ENCODE measurements around the gene CHRD.
"Not testable (repeated sequence)": the region's sequence is repeated elsewhere in the genome, so short reads cannot be mapped to it uniquely, and the experiment has no call there.

The CHRD gene

DNA sequence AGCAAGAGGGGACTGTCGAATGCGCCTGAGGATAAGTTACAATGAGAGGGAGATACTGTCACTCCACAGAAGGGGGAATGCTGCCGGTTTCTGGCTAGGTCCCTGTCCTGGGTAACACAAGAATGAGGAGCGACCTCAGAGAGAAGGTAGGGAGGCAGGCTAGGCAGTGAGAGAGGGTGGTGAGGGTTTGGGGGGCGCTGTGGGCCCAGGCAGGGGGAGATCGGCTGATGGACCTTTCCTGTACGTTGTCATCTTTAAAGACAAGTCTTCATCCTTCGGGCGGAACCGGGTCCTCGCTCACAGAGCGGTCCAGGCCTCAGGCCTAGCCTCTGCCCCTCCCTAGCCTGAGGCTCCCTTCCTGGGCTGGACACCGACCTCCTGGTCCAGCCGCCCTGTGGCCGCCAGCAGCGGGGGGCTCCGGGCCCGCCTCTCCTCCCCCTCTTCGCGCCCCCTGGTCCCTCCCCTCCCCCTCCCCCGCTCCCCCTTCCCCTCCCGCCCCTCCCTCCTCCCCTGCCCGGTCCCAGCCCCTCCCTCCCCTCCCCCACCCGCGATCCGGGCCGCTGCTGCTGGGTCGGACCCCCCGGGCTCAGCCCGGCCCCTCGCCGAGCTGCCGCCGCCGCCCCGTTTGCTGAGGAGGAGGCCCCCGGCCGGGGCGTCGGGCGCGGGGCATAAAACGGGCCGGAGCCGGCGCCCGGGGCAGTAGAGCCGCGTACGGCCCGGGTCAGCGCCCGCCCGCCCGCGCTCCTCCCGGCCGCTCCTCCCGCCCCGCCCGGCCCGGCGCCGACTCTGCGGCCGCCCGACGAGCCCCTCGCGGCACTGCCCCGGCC is at the start of gene CHRD:
Gene CHRD (plus strand): TSS at position 697 of the 827 bp plus-strand sequence. CDS start 265 bp downstream, outside the sequence.
- no peak for DNase-seq (ENCODE audit: low spot score)

DNA sequence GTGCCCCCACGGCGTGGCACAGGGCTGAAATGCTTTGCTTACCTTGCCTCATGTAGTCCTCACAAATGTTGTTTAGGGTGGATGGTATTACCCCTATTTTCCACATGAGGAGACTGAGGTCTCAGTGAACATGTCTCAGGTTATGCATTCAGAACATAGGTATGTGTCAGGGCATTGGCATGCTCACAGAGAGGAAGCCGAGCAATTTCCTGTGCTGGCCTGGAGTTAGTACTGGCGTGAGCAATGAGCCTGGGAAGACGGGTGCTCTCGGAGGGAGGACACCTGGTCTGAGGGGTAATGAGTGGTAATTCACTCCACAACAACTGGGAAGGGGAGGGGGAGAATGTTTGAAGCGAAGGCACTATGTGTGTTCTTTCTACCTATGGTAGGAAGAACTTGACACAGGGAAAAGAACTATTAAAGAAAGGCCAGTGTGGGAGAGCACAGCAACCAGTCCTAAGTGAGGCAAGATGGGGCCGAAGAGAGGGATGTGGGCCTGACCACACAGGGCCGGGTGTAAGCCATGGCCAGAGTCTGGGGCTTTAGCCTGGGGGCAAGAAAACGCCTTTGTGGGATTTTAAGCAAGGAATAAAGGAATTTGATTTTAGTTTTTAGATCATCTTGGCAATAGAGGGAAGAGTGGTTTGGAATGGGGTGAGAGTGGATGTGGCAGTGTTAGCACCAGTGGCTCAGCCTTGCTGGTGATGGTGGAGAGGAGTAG is 47.3 kb upstream of the CHRD start:
- DNase-seq (ENCODE audit: low spot score): no peak

DNA sequence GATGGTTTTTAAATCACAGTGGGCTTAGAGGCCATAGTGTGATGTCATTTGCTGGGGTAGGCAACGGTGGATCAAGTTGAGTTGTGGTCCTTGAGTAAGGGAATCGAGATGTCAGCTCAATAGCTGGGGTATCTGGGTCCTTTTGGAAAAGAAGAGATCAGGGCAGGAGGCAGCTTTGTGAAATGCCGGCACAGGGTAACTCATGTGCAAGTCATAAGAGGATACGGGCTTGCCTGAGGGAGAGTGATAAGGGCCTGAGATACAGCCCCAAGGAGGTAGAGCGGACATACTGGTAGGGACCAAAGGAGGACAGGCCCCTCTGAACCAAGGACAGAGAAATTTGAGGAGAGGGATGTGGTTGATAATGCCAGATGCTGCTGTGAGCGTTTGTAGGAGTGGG is 46.7 kb upstream of the CHRD start:
- DNase-seq (ENCODE audit: low spot score): no peak

DNA sequence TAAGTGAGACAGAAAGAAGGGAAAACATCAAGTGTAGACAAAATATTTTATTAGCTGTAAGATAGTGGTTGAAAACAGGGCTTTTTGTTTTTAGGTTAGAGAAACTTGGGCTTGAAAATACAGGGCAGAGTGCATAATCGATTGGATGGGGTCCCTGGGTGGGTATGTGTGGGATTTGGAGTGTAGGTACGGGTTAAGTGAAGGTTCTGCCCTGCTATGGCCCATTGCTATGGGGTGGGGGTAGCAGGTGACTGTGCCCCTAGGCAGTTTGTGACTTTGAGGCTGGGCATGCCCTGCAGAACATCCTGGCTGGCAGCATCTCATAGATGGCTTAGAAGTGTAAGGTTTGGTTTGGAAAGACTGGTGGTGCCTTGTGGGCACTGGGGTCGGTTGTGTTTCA is 46.2 kb upstream of the CHRD start:
- no peak for DNase-seq (ENCODE audit: low spot score)

DNA sequence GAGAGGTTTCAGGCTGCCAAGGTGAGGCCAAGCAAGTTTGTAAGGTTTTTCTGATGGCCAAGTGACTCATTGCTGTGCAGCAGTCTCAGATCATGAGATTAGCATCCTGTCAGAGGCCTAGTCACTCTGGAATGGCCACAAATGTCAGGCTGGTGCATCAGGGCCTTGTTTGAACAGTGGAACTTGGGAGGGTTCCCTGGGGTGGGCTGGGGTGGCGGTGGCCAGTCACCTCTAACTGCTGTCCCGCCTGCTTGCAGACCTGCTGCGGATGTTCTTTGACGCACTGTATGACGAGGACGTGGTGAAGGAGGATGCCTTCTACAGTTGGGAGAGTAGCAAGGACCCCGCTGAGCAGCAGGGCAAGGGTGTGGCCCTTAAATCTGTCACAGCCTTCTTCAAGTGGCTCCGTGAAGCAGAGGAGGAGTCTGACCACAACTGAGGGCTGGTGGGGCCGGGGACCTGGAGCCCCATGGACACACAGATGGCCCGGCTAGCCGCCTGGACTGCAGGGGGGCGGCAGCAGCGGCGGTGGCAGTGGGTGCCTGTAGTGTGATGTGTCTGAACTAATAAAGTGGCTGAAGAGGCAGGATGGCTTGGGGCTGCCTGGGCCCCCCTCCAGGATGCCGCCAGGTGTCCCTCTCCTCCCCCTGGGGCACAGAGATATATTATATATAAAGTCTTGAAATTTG is 45.2 kb upstream of the CHRD start:
- peak; percentile 39 for DNase-seq (ENCODE audit: low spot score)

DNA sequence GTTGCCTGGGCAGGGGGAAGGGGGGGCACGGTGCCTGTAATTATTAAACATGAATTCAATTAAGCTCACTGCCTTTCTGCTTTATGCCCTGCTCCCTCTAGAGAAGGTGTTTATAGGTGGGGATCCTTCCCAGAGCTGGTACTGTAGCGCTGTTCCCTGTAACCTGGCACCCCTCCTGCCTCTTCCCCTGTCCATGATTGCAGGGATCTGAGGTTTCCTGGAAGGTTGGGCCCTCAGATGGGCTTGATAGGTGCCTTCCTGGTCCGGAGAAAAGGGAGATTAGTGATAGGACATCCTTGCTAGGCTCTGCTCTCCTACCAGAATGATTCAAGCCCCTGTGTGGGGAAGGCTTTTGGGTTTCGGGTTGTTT is 44.6 kb upstream of the CHRD start:
- no peak for DNase-seq (ENCODE audit: low spot score)

DNA sequence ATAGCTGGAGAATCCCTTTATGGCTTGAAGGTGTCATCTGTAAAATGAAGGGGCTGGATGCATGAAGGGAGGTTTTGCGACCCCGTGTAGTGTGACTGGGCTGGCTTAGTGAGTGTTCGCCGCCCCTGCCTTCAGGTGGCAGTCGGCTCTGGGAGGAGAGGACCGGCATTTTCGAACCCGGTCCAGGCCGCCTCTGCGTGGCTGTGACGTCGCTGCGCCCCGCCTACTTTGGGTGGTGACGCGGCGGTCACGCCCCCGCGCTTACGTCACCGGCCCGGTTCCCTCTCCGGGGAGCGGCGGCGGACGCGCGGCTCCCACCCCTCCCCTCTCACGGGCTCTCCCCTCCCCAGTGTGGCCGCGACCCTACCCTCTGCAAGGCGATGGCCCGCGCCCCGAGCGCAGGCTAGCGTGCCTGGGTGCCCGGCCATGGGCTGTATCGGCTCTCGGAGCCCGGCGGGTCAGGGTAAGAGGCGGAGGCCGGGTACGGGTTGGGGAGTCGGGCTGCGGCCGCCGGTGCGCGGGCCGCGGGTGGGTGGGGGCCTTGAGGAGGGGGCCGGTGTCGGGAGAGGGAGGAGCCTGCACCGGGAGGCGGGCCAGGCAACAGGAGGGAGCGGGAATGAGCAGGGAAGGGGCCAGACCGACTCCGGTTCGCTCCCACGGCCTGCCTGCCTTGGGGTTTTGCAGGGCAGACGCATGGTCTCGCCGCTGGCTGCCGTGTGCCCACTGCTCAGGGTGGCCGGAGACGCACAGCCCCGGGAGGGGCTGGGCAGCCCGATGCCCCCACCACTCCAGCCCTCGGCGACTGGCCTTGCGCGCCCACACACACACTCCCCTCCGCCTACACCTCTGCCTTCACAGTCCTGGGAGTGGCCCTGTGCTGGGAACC is 44.0 kb upstream of the CHRD start:
- DNase-seq (ENCODE audit: low spot score): peak; percentile 86

DNA sequence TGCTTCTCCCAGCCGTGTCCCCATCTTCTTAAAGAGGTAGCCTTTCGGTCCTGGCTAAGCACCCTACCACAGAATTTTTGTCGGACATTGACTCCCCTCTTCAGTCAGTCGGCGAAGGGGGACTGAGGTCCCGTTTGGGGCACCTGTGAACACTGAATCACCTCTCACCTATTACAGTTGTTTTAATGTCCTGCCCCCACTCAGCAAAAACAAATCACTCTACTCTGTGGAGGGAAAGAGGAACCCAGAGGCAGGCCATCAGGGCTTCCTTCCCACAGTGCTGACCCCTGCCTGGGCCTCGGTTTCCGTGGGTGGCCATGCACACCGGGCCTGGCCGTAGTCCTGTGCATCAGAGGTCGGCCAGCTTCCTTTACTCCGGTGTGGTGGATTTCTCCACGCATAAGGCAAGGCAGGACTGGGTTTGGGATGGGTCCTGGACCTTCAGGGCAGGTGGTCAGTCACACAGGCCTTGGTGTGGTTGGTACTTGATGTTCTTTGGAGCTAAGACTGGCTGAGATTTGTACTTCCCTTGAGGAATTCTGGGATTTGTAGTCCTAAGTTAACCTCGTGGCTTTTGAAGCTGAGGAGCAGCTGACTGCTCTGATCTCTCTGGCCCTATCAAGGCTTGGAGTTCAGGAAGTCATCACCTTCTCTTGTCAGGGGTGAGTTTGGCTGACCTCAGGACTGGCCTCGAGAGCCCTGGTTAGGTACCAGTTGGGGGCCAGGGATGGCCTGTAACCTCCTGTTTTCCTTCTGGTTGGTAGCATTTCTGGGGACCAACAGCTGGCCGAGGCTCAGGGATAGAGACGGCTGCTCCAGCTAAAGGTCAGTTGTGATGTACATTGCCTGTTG is 43.1 kb upstream of the CHRD start:
- peak; percentile 22 for DNase-seq (ENCODE audit: low spot score)

DNA sequence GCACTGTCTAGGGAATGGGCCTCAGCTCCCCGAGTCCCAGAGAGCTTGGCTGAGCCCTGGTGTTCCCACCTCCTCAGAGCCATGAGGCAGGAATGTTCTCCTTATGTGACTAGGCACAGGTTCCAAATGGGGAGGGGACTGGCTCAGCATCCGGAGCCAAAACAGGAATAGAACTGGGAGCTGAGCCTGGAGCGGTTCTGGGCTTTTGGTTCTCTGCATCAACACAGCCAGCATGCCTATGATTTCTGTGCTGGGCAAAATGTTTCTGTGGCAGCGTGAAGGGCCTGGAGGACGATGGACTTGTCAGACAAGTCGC is 42.5 kb upstream of the CHRD start, which contains the start of gene FAM131A:
Gene FAM131A (plus strand): TSS at position 202 of the 316 bp plus-strand sequence. CDS start 31 bp downstream, at position 233.
- no peak for DNase-seq (ENCODE audit: low spot score)

DNA sequence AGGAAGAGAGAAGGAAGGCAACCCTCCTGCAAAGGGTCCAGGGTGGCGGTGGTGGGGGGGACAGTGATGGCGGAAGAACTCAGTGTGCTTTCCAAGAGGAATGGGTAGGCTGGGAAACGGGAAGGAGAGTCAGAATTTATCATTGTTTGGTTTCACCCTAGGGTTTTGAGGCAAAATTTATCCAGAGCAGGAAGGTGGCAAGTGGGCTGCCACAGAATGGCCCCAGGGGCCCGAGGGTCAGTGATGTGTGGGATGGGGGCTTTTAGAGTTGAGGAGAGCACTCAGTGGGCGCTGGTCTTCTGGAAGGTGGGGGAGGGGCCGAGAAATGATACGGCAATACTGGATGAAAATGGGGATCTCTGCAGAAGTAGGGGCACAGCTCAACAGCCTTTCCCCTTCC is 41.9 kb upstream of the CHRD start:
- no peak for DNase-seq (ENCODE audit: low spot score)

DNA sequence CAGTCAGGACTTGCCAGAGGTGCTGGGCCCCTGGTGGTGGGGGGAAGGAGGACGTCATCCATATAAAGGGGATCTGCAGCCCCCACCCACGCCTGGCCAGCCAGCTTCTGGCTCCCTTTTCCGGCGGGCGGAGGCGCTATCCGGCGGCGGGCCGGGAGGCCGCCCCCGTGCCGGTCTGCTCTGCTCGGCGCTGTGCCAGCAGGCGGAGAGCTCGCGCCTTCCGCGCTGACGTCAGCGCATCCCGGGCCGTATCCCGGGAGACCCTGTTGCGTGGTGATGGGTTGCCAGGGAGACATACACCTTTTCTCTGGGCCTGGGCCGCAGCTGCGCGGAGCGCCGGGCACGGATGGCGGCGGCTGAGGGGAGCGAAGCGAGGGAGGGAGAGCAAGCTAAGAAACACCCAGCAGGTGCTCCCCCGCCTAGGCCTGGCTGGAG is 41.3 kb upstream of the CHRD start:
- no peak for DNase-seq (ENCODE audit: low spot score)

DNA sequence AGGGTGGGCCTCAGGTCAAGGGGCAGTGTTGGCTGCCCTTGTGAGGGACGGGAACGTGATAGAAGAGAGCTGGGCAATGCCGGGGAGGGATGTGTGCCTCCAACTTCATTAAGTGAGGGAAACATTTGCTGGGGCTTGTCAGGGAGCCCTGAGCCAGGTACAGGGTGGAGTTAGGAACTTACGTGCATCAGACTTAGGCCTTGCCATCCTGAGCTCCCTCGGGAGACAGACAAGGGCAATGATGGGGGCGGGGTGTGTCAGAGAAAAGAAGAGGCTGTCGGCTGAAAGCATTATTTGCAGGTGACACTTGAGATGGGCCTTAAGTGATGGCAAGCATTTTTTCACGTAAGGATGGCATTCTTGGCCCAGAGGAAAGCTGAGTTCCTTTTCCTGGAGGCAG is 40.9 kb upstream of the CHRD start:
- no peak for DNase-seq (ENCODE audit: low spot score)

DNA sequence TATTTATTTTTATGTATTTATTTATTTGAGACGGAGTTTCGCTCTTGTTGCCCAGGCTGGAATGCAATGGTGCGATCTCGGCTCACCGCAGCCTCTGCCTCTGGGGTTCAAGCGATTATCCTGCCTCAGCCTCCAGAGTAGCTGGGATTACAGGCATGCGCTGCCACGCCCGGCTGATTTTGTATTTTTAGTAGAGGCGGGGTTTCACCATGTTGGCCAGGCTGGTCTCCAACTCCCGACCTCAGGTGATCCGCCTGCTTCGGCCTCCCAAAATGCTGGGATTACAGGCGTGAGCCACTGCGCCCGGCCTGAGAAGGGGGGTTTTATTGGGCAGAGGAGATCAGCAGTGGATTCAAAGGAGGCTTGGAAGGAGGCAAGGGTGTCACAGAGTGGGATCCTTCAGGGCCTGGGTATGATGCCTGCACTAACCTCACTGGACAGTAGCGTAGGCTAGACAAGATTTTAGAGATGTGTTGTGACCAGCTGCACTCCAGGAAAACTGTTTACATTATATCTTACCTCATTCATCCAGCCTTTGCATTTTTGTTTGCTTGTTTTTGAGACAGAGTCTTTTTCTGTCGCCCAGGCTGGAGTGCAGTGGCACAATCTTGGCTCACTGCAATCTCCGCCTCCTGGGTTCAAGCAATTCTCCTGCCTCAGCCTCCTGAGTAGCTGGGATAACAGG is 40.3 kb upstream of the CHRD start:
- not testable (repeated sequence) for DNase-seq (ENCODE audit: low spot score)

DNA sequence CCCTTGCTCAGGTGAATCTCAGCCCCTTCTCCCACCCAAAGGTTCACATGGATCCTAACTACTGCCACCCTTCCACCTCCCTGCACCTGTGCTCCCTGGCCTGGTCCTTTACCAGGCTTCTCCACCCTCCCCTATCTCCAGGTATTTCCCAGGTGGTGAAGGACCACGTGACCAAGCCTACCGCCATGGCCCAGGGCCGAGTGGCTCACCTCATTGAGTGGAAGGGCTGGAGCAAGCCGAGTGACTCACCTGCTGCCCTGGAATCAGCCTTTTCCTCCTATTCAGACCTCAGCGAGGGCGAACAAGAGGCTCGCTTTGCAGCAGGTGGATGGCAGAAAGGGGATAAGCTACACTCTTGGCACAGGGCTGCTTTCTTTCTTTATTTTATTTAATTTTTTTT is 37.9 kb upstream of the CHRD start:
- DNase-seq (ENCODE audit: low spot score): no peak

DNA sequence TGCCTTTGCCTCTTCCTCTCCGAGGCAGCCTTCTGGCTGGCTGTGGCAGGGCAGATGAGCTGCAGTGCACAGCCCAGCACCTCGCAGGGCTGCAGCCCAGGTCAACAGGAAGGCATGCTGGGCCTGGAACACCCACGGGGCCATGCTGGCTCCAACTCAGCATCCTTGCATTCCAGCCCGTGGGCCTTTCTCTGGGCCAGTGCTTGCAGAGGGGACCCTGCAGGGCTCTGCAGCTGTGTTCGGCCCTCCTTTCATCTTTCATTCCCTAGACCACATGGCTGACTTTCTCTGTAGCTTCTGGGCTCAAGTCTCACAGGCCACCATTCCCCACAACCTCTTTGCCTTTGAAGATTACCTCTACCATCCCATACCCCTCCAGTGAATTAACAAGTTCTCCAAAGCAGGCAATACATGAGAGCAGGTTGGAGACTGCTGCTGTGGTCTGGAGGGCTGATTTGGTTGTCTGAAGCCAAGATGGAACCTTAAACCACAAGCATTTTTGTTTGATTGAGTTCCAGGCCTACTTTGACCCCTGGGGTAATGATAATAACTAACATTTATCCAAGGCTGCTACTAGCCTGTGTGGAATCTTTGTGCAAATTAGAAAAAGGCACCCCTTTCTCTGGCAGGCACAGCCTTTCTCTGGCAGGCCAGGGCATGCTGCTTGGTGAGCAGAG is 36.5 kb upstream of the CHRD start:
- DNase-seq (ENCODE audit: low spot score): no peak

DNA sequence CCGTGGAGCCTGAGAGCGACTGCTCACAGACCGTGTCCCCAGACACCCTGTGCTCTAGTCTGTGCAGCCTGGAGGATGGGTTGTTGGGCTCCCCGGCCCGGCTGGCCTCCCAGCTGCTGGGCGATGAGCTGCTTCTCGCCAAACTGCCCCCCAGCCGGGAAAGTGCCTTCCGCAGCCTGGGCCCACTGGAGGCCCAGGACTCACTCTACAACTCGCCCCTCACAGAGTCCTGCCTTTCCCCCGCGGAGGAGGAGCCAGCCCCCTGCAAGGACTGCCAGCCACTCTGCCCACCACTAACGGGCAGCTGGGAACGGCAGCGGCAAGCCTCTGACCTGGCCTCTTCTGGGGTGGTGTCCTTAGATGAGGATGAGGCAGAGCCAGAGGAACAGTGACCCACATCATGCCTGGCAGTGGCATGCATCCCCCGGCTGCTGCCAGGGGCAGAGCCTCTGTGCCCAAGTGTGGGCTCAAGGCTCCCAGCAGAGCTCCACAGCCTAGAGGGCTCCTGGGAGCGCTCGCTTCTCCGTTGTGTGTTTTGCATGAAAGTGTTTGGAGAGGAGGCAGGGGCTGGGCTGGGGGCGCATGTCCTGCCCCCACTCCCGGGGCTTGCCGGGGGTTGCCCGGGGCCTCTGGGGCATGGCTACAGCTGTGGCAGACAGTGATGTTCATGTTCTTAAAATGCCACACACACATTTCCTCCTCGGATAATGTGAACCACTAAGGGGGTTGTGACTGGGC is 35.1 kb upstream of the CHRD start:
- DNase-seq (ENCODE audit: low spot score): no peak

DNA sequence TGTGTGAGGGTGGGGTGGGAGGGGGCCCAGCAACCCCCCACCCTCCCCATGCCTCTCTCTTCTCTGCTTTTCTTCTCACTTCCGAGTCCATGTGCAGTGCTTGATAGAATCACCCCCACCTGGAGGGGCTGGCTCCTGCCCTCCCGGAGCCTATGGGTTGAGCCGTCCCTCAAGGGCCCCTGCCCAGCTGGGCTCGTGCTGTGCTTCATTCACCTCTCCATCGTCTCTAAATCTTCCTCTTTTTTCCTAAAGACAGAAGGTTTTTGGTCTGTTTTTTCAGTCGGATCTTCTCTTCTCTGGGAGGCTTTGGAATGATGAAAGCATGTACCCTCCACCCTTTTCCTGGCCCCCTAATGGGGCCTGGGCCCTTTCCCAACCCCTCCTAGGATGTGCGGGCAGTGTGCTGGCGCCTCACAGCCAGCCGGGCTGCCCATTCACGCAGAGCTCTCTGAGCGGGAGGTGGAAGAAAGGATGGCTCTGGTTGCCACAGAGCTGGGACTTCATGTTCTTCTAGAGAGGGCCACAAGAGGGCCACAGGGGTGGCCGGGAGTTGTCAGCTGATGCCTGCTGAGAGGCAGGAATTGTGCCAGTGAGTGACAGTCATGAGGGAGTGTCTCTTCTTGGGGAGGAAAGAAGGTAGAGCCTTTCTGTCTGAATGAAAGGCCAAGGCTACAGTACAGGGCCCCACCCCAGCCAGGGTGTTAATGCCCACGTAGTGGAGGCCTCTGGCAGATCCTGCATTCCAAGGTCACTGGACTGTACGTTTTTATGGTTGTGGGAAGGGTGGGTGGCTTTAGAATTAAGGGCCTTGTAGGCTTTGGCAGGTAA is 34.3 kb upstream of the CHRD start:
- peak; percentile 72 for DNase-seq (ENCODE audit: low spot score)
